GM18858 (cell line): Measurements from ENCODE around the gene HDGFL3.
"Not testable (repeated sequence)": the region's sequence is repeated elsewhere in the genome, so short reads cannot be mapped to it uniquely, and the experiment has no call there.

Experiments used
- ATAC-seq: cut with Tn5 transposase; IDR thresholded peaks from one replicate; pipeline ENCODE4 v1.9.1; 2021; ENCODE audit not compliant: unreplicated experiment

The HDGFL3 gene

GRCh38 chr15:83207660-83208366, at the start of gene HDGFL3:
HDGFL3 (minus strand) TSS chr15:83207823; CDS start chr15:83207414, 409 bp downstream.
- no peak for ATAC-seq

GRCh38 chr15:83250781-83251180, 43.2 kb upstream of the HDGFL3 start:
- ATAC-seq: no peak

- no peak for ATAC-seq
These were observed 41.4 kb upstream of the HDGFL3 start for GRCh38 chr15:83249030-83249343.

GRCh38 chr15:83248151-83249029, 40.8 kb upstream of the HDGFL3 start:
- no peak for ATAC-seq

- no peak for ATAC-seq
These were observed 36.0 kb upstream of the HDGFL3 start for GRCh38 chr15:83243634-83244033.

- no peak for ATAC-seq
These were observed 22.6 kb upstream of the HDGFL3 start for GRCh38 chr15:83230242-83230641.

- ATAC-seq: no peak
These were observed 17.8 kb upstream of the HDGFL3 start for GRCh38 chr15:83225449-83225848.

- ATAC-seq: not testable (repeated sequence)
These were observed 14.2 kb upstream of the HDGFL3 start for GRCh38 chr15:83221781-83222180.

- ATAC-seq: no peak
These were observed 11.4 kb upstream of the HDGFL3 start for GRCh38 chr15:83219026-83219425.

GRCh38 chr15:83215306-83215705, 7.7 kb upstream of the HDGFL3 start:
- ATAC-seq: no peak

- no peak for ATAC-seq
These were observed 3.0 kb upstream of the HDGFL3 start for GRCh38 chr15:83210619-83211018.

- ATAC-seq: no peak
These were observed 1.7 kb upstream of the HDGFL3 start for GRCh38 chr15:83209333-83209732.

GRCh38 chr15:83208367-83208661, 691 bp upstream of the HDGFL3 start:
- ATAC-seq: no peak

- ATAC-seq: no peak
These were observed 489 bp downstream of the HDGFL3 start for GRCh38 chr15:83207009-83207659.

- no peak for ATAC-seq
These were observed 1.1 kb downstream of the HDGFL3 start for GRCh38 chr15:83206526-83207008.

- no peak for ATAC-seq
These were observed 1.8 kb downstream of the HDGFL3 start for GRCh38 chr15:83205725-83206324.

GRCh38 chr15:83204697-83205096, 2.9 kb downstream of the HDGFL3 start:
- ATAC-seq: no peak

GRCh38 chr15:83203543-83203942, 4.1 kb downstream of the HDGFL3 start:
- ATAC-seq: no peak

- no peak for ATAC-seq
These were observed 7.0 kb downstream of the HDGFL3 start for GRCh38 chr15:83200589-83200988.

- no peak for ATAC-seq
These were observed 7.5 kb downstream of the HDGFL3 start for GRCh38 chr15:83200162-83200561.

GRCh38 chr15:83199288-83199687, 8.3 kb downstream of the HDGFL3 start:
- ATAC-seq: peak; percentile 73
